Hepatocyte (in vitro differentiated cells): ENCODE results near the gene PIP5K1C.

Experiments
- CTCF ChIP-seq: fragments of 200-600 bp; sonication (generic); IDR thresholded peaks from 2 replicates; pipeline ENCODE4 v1.5.1; 2016; ENCODE audit warnings: antibody characterized with exemption, mild to moderate bottlenecking; ENCODE audit not compliant: poor library complexity
- EZH2 ChIP-seq: fragments of 200-600 bp; sonication (generic); IDR thresholded peaks from 2 replicates; pipeline ENCODE4 v1.6.1; 2016; ENCODE audit warnings: antibody characterized with exemption, mild to moderate bottlenecking, borderline replicate concordance
- EZH2phosphoT487 ChIP-seq: fragments of 200-600 bp; sonication (generic); IDR thresholded peaks from one replicate; pipeline ENCODE4 v1.6.1; 2018; ENCODE audit warnings: antibody characterized with exemption, mild to moderate bottlenecking, low read depth, moderate library complexity; ENCODE audit not compliant: unreplicated experiment, severe bottlenecking

- TF ChIP-seq CTCF: no peak
- TF ChIP-seq EZH2: no peak
- no peak for TF ChIP-seq EZH2phosphoT487
These were observed 109.1 kb downstream of the PIP5K1C start for GRCh38 chr19:3590991-3591659.
